ENCODE measurements around the gene WSB2.

GRCh38 chr12:118061873-118062843, 1.2 kb upstream of the WSB2 start:
- TF ChIP-seq CTCF (optimal IDR thresholded peaks at IDR 0.05 in 1 of 3, IDR thresholded peaks at IDR 0.05 in 1 of 3, conservative IDR thresholded peaks at IDR 0.05 in 1 of 3; ENCODE audit: extremely low read depth in 1 of 3, insufficient read depth in 2 of 3, low read length in 3 of 3) (no peak), EZH2 (IDR thresholded peaks at IDR 0.05; ENCODE audit: low read length) (no peak)
